ENCODE data around the gene THAP4.

DNA sequence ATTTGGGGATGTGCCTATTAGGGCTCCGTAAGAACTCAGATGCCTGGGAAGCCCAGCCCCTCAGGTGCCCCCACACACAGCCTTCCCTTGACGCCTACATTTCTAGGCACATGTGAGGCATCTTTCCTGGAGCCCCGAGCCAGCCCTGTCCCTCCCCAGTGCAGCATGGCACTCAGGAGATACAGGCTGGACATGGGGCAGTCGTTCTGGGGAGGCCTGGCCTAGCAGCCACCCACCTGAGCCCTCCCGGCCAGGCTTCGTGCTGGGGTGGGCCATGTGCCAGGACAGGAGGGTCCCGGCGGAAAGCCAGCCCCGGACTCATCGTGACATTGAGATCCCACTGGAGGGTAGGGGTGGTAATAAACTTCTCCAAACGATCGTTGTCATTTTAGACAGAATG, 63.2 kb downstream of the THAP4 start:
- TF ChIP-seq, protein P1, sequence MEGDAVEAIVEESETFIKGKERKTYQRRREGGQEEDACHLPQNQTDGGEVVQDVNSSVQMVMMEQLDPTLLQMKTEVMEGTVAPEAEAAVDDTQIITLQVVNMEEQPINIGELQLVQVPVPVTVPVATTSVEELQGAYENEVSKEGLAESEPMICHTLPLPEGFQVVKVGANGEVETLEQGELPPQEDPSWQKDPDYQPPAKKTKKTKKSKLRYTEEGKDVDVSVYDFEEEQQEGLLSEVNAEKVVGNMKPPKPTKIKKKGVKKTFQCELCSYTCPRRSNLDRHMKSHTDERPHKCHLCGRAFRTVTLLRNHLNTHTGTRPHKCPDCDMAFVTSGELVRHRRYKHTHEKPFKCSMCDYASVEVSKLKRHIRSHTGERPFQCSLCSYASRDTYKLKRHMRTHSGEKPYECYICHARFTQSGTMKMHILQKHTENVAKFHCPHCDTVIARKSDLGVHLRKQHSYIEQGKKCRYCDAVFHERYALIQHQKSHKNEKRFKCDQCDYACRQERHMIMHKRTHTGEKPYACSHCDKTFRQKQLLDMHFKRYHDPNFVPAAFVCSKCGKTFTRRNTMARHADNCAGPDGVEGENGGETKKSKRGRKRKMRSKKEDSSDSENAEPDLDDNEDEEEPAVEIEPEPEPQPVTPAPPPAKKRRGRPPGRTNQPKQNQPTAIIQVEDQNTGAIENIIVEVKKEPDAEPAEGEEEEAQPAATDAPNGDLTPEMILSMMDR (IDR thresholded peaks at IDR 0.05): no peak
- no peak for TF ChIP-seq POLR2A (IDR thresholded peaks at IDR 0.05)
- TF ChIP-seq EP300 (IDR thresholded peaks at IDR 0.05): no peak

All from tibial nerve (tissue), 4 donors.